Choroid plexus epithelial cell (primary cell): ENCODE results near the gene PRAC2.

Source experiments
- DNase-seq: peaks from one replicate; pipeline ENCODE4 v3.0.0-alpha.2; 2010; ENCODE audit warnings: low read depth
- H3K4me3 ChIP-seq: 2 replicates; pipeline ENCODE4 v1.5.1; 2011; ENCODE audit warnings: low read depth, mild to moderate bottlenecking, control low read depth, low read length, moderate library complexity
- CTCF ChIP-seq: conservative IDR thresholded peaks from 2 replicates; pipeline ENCODE4 v1.5.1; 2011; ENCODE audit warnings: low read depth, mild to moderate bottlenecking, control low read depth, inconsistent platforms, low read length, moderate library complexity

PRAC2 gene

GRCh38 chr17:48717367-48718226 lies 5.4 kb upstream of the PRAC2 start:
- TF ChIP-seq CTCF, result no peak
- H3K4me3 ChIP-seq, result no peak overlapping the region
- no peak for DNase-seq

GRCh38 chr17:48718227-48718760 lies 4.7 kb upstream of the PRAC2 start:
- TF ChIP-seq CTCF, result no peak
- DNase-seq, result no peak

GRCh38 chr17:48718761-48719641 lies 4.0 kb upstream of the PRAC2 start:
- no peak overlapping the region for H3K4me3 ChIP-seq
- no peak for DNase-seq
- no peak for TF ChIP-seq CTCF

More at GRCh38 chr17:48718227-48718760, 4.7 kb upstream of the PRAC2 start:
- H3K4me3 ChIP-seq, result no peak overlapping the region

GRCh38 chr17:48719642-48720265 lies 3.2 kb upstream of the PRAC2 start:
- TF ChIP-seq CTCF, result no peak
- DNase-seq, result no peak
- no peak overlapping the region for H3K4me3 ChIP-seq

GRCh38 chr17:48720266-48721008 lies 2.5 kb upstream of the PRAC2 start:
- H3K4me3 ChIP-seq, result no peak overlapping the region
- DNase-seq, result no peak
- TF ChIP-seq CTCF, result no peak

GRCh38 chr17:48721009-48721402 lies 2.0 kb upstream of the PRAC2 start:
- no peak for DNase-seq

More at GRCh38 chr17:48721009-48721402, 2.0 kb upstream of the PRAC2 start:
- no peak for TF ChIP-seq CTCF
- no peak overlapping the region for H3K4me3 ChIP-seq
